Measurements from ENCODE around the gene TUBA3C. TPM values are rescaled to one million over a fixed set of nuclear protein-coding genes. Genes with fewer than 3 reads are reported as not detected.

Gene TUBA3C
- total and polyA plus RNA-seq, 2 experiments from 2014 or later = not detected

DNA sequence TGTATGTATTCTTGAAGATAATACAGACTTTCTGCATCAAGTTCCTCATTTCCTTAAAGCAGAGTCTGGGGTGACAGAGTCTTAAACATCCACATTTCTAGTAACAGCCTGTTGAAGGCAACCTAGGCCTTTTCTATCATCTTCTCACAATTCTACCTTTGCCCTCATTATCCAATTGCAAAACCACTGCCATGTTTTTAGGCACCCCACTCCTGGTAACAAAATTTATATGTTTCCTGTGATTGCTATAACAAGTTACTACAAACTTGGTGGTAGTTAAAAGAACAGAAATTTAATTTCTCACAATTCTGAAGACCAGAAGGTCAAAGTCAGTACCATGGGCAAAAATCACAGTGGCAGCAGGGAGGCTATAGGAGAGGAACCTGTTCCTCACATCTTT lies 33.1 kb downstream of the TUBA3C start:
- Mint-ChIP-seq H3K4me1 (no peaks in the 10 kb centered on the region; the same call in 2 of the 3 replicates), H3K9me3 (peaks cover 99% of the 10 kb centered on the region), H3K36me3 (ENCODE audit: low read depth) (peaks cover 46% of the 10 kb centered on the region), H3K27ac (no peak overlapping the region), H3K27me3 (ENCODE audit: insufficient read depth, low read depth, poor library complexity) (peaks cover 8% of the 10 kb centered on the region), H3K4me3 (no peak overlapping the region)
- H3F3A ChIP-seq (replicated peaks; ENCODE audit: low read depth) = no peaks in the 10 kb centered on the region
- DNase-seq (ENCODE audit: low spot score) (no peak), ATAC-seq (no peak)
- H3K79me2 ChIP-seq (replicated peaks; ENCODE audit: insufficient read depth) = no peaks in the 10 kb centered on the region
- no peaks in the 10 kb centered on the region for H3K9me2 ChIP-seq (ENCODE audit: insufficient read depth)
- TF ChIP-seq, protein P1, sequence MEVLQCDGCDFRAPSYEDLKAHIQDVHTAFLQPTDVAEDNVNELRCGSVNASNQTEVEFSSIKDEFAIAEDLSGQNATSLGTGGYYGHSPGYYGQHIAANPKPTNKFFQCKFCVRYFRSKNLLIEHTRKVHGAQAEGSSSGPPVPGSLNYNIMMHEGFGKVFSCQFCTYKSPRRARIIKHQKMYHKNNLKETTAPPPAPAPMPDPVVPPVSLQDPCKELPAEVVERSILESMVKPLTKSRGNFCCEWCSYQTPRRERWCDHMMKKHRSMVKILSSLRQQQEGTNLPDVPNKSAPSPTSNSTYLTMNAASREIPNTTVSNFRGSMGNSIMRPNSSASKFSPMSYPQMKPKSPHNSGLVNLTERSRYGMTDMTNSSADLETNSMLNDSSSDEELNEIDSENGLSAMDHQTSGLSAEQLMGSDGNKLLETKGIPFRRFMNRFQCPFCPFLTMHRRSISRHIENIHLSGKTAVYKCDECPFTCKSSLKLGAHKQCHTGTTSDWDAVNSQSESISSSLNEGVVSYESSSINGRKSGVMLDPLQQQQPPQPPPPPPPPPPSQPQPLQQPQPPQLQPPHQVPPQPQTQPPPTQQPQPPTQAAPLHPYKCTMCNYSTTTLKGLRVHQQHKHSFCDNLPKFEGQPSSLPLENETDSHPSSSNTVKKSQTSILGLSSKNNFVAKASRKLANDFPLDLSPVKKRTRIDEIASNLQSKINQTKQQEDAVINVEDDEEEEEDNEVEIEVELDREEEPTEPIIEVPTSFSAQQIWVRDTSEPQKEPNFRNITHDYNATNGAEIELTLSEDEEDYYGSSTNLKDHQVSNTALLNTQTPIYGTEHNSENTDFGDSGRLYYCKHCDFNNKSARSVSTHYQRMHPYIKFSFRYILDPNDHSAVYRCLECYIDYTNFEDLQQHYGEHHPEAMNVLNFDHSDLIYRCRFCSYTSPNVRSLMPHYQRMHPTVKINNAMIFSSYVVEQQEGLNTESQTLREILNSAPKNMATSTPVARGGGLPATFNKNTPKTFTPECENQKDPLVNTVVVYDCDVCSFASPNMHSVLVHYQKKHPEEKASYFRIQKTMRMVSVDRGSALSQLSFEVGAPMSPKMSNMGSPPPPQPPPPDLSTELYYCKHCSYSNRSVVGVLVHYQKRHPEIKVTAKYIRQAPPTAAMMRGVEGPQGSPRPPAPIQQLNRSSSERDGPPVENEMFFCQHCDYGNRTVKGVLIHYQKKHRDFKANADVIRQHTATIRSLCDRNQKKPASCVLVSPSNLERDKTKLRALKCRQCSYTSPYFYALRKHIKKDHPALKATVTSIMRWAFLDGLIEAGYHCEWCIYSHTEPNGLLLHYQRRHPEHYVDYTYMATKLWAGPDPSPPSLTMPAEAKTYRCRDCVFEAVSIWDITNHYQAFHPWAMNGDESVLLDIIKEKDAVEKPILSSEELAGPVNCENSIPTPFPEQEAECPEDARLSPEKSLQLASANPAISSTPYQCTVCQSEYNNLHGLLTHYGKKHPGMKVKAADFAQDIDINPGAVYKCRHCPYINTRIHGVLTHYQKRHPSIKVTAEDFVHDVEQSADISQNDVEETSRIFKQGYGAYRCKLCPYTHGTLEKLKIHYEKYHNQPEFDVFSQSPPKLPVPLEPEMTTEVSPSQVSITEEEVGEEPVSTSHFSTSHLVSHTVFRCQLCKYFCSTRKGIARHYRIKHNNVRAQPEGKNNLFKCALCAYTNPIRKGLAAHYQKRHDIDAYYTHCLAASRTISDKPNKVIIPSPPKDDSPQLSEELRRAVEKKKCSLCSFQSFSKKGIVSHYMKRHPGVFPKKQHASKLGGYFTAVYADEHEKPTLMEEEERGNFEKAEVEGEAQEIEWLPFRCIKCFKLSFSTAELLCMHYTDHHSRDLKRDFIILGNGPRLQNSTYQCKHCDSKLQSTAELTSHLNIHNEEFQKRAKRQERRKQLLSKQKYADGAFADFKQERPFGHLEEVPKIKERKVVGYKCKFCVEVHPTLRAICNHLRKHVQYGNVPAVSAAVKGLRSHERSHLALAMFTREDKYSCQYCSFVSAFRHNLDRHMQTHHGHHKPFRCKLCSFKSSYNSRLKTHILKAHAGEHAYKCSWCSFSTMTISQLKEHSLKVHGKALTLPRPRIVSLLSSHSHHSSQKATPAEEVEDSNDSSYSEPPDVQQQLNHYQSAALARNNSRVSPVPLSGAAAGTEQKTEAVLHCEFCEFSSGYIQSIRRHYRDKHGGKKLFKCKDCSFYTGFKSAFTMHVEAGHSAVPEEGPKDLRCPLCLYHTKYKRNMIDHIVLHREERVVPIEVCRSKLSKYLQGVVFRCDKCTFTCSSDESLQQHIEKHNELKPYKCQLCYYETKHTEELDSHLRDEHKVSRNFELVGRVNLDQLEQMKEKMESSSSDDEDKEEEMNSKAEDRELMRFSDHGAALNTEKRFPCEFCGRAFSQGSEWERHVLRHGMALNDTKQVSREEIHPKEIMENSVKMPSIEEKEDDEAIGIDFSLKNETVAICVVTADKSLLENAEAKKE (CRISPR knock-in tag; IDR thresholded peaks at IDR 0.05) = no peak
- no peak for TF ChIP-seq EZH2 (IDR thresholded peaks at IDR 0.05; ENCODE audit: low read depth, unreplicated experiment)
- no peak for TF ChIP-seq REST (IDR thresholded peaks at IDR 0.05; ENCODE audit: unreplicated experiment)
- TF ChIP-seq JUNB (IDR thresholded peaks at IDR 0.05; ENCODE audit: unreplicated experiment) = no peak
- H3K27ac ChIP-seq (ENCODE audit: low read depth) = no peak overlapping the region
- no peak overlapping the region for H2AFZ ChIP-seq
- H3K4me3 ChIP-seq = no peak overlapping the region
- H3K36me3 ChIP-seq (ENCODE audit: insufficient read depth) = no peaks in the 10 kb centered on the region; the same call in 1 of the 2 replicates
- H3K27me3 ChIP-seq (ENCODE audit: insufficient read depth) = no peaks in the 10 kb centered on the region
- no peaks in the 10 kb centered on the region for H3K4me1 ChIP-seq (ENCODE audit: insufficient read depth)
- H3K4me2 ChIP-seq = no peak overlapping the region
- no peaks in the 10 kb centered on the region for H4K20me1 ChIP-seq (replicated peaks; ENCODE audit: insufficient read depth)

Small RNA genes within 50 kb of the gene (small RNA-seq; reads per million reads assigned to genes)
- not detected for gene AL139327.4 (ENCODE audit: low replicate concordance)
